ENCODE data around the gene RINT1.

The RINT1 gene

GRCh38 chr7:105531792-105532671, at the start of gene RINT1:
TSS of gene RINT1 (plus strand) at chr7:105532201. CDS start at chr7:105532316, 115 bp downstream.
- Histone ChIP-seq H3K9ac (ENCODE audit: low read length) (peak within 1 kb of the TSS; percentile 93), H3K27ac (ENCODE audit: low read length) (peak within 1 kb of the TSS; percentile 78)

GRCh38 chr7:105487579-105488571, 44.1 kb upstream of the RINT1 start:
- DNase-seq, result peak; percentile 12
- no peaks in the 10 kb centered on the region for H3K36me3 ChIP-seq (replicated peaks; ENCODE audit: insufficient read depth, low read length)
- H3K4me1 ChIP-seq (ENCODE audit: low read length), result no peaks in the 10 kb centered on the region
- H3K79me2 ChIP-seq (ENCODE audit: low read length), result no peaks in the 10 kb centered on the region
- no peaks in the 10 kb centered on the region for H3K9me2 ChIP-seq (replicated peaks; ENCODE audit: insufficient read depth, low read length)
- TF ChIP-seq EZH2phosphoT487 (IDR thresholded peaks at IDR 0.05; ENCODE audit: low read length) (no peak), EZH2 (optimal IDR thresholded peaks at IDR 0.05; ENCODE audit: low read depth, low read length) (no peak), CTCF (IDR thresholded peaks at IDR 0.05; ENCODE audit: low read length) (peak; percentile 32)
- H3K9ac ChIP-seq (ENCODE audit: low read length), result no peak overlapping the region
- H2AFZ ChIP-seq (ENCODE audit: low read length), result no peak overlapping the region
- H4K20me1 ChIP-seq (ENCODE audit: insufficient read depth, low read length), result no peaks in the 10 kb centered on the region
- H3K9me3 ChIP-seq (replicated peaks; ENCODE audit: insufficient read depth, low read length), result no peaks in the 10 kb centered on the region
- no peaks in the 10 kb centered on the region for H3K27me3 ChIP-seq (replicated peaks; ENCODE audit: insufficient read depth, low read length)
- H3K4me2 ChIP-seq (ENCODE audit: low read depth, low read length), result no peak overlapping the region
- H3K4me3 ChIP-seq (ENCODE audit: low read length), result no peak overlapping the region
- H3F3A ChIP-seq (ENCODE audit: insufficient read depth, low read length), result no peaks in the 10 kb centered on the region
- H3K27ac ChIP-seq (ENCODE audit: low read length), result no peak overlapping the region

More at GRCh38 chr7:105531792-105532671, at the start of gene RINT1:
- Histone ChIP-seq H4K20me1 (ENCODE audit: insufficient read depth, low read length) (no peaks in the 10 kb centered on the region), H3K4me1 (ENCODE audit: low read length) (peaks cover 10% of the 10 kb centered on the region), H3K27me3 (replicated peaks; ENCODE audit: insufficient read depth, low read length) (no peaks in the 10 kb centered on the region), H3K9me3 (replicated peaks; ENCODE audit: insufficient read depth, low read length) (no peaks in the 10 kb centered on the region), H3K4me2 (ENCODE audit: low read depth, low read length) (peak within 1 kb of the TSS; percentile 96), H3K4me3 (ENCODE audit: low read length) (peak within 1 kb of the TSS; percentile 98), H2AFZ (ENCODE audit: low read length) (peak within 1 kb of the TSS; percentile 82), H3F3A (ENCODE audit: insufficient read depth, low read length) (peaks cover 12% of the 10 kb centered on the region), H3K36me3 (replicated peaks; ENCODE audit: insufficient read depth, low read length) (no peaks in the 10 kb centered on the region), H3K79me2 (ENCODE audit: low read length) (peaks cover 37% of the 10 kb centered on the region), H3K9me2 (replicated peaks; ENCODE audit: insufficient read depth, low read length) (no peaks in the 10 kb centered on the region)
- peak; percentile 94 for DNase-seq
- TF ChIP-seq CTCF (IDR thresholded peaks at IDR 0.05; ENCODE audit: low read length) (peak; percentile 92), EZH2 (optimal IDR thresholded peaks at IDR 0.05; ENCODE audit: low read depth, low read length) (no peak)

GRCh38 chr7:105489409-105489808, 42.6 kb upstream of the RINT1 start:
- H3F3A ChIP-seq (ENCODE audit: insufficient read depth, low read length), result no peaks in the 10 kb centered on the region
- TF ChIP-seq EZH2 (optimal IDR thresholded peaks at IDR 0.05; ENCODE audit: low read depth, low read length) (no peak), CTCF (IDR thresholded peaks at IDR 0.05; ENCODE audit: low read length) (no peak), EZH2phosphoT487 (IDR thresholded peaks at IDR 0.05; ENCODE audit: low read length) (no peak)
- no peak overlapping the region for H2AFZ ChIP-seq (ENCODE audit: low read length)
- H4K20me1 ChIP-seq (ENCODE audit: insufficient read depth, low read length), result no peaks in the 10 kb centered on the region
- H3K27ac ChIP-seq (ENCODE audit: low read length), result no peak overlapping the region
- H3K9ac ChIP-seq (ENCODE audit: low read length), result no peak overlapping the region
- H3K36me3 ChIP-seq (replicated peaks; ENCODE audit: insufficient read depth, low read length), result no peaks in the 10 kb centered on the region
- no peaks in the 10 kb centered on the region for H3K79me2 ChIP-seq (ENCODE audit: low read length)
- no peaks in the 10 kb centered on the region for H3K27me3 ChIP-seq (replicated peaks; ENCODE audit: insufficient read depth, low read length)
- H3K4me1 ChIP-seq (ENCODE audit: low read length), result no peaks in the 10 kb centered on the region
- no peaks in the 10 kb centered on the region for H3K9me2 ChIP-seq (replicated peaks; ENCODE audit: insufficient read depth, low read length)
- no peaks in the 10 kb centered on the region for H3K9me3 ChIP-seq (replicated peaks; ENCODE audit: insufficient read depth, low read length)
- DNase-seq, result no peak
- H3K4me2 ChIP-seq (ENCODE audit: low read depth, low read length), result no peak overlapping the region
- no peak overlapping the region for H3K4me3 ChIP-seq (ENCODE audit: low read length)
